Epidermal melanocyte (primary cell): ENCODE results near the gene FAM222B.

ENCODE experiments used
- DNase-seq: peaks from one replicate; pipeline ENCODE4 v3.0.0; 2011; ENCODE audit warnings: low spot score; ENCODE audit not compliant: insufficient read length

FAM222B gene

GRCh38 chr17:28774206-28774605 is 68.4 kb downstream of the FAM222B start:
- no peak for DNase-seq

GRCh38 chr17:28773736-28774135 is 68.9 kb downstream of the FAM222B start:
- no peak for DNase-seq

GRCh38 chr17:28765038-28765437 is 77.6 kb downstream of the FAM222B start:
- no peak for DNase-seq

- DNase-seq: peak; percentile 75
Measured at GRCh38 chr17:28763804-28764266, 78.8 kb downstream of the FAM222B start.

GRCh38 chr17:28763137-28763799 is 79.3 kb downstream of the FAM222B start:
- no peak for DNase-seq

- no peak for DNase-seq
Measured at GRCh38 chr17:28760601-28761562, 81.7 kb downstream of the FAM222B start.

- DNase-seq: no peak
Measured at GRCh38 chr17:28759256-28759865, 83.2 kb downstream of the FAM222B start.

GRCh38 chr17:28758411-28759121 is 84.0 kb downstream of the FAM222B start:
- DNase-seq: no peak

GRCh38 chr17:28756049-28756804 is 86.4 kb downstream of the FAM222B start:
- DNase-seq: no peak

GRCh38 chr17:28755486-28755885 is 87.1 kb downstream of the FAM222B start:
- no peak for DNase-seq

GRCh38 chr17:28751600-28752366 is 90.8 kb downstream of the FAM222B start:
- no peak for DNase-seq

GRCh38 chr17:28750178-28751047 is 92.2 kb downstream of the FAM222B start:
- DNase-seq: peak; percentile 75

- no peak for DNase-seq
Measured at GRCh38 chr17:28749516-28750177, 92.9 kb downstream of the FAM222B start.

- DNase-seq: no peak
Measured at GRCh38 chr17:28748852-28749515, 93.6 kb downstream of the FAM222B start.

- no peak for DNase-seq
Measured at GRCh38 chr17:28747801-28748750, 94.5 kb downstream of the FAM222B start.

- no peak for DNase-seq
Measured at GRCh38 chr17:28747051-28747691, 95.4 kb downstream of the FAM222B start.
